ENCODE results near the gene OSBPL5. TPM values are rescaled to one million over a fixed set of nuclear protein-coding genes. Genes with fewer than 3 reads are reported as not detected.
A peak's percentile ranks its signal among the peaks of the same experiment; 100 is the strongest.
"Not testable (repeated sequence)": the region's sequence is repeated elsewhere in the genome, so short reads cannot be mapped to it uniquely, and the experiment has no call there.

Gene OSBPL5
- total RNA-seq, 1 donor from 2014 or later: 61.1 TPM

- DNase-seq (ENCODE audit: low read depth in 2 of 2): peak; percentile 61 to 86
Measured at GRCh38 chr11:3123761-3124733, 41.1 kb downstream of the OSBPL5 start.

DNA sequence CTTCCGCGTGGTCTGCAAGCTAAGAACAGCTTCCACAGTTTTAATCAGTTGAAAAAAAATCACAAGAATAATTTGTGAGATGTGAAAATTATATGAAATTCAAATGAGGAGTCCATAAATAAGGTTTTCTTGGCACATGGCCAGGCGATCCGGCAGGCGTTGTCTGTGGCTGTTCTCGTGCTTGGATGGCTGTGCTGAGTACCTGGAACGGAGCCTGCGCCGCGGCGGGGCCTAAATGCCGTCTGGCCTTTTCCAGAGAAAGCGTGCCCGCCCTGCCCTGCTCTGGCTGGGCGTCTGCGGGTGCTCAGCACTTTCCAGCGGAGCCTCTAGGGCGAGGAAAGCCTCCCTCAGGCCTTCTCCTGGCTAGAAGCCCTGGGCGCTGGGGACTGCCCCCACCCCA lies 41.8 kb downstream of the OSBPL5 start:
- DNase-seq (ENCODE audit: low read depth in 2 of 2): peak; percentile 45 to 51

GRCh38 chr11:3122775-3123201 lies 42.3 kb downstream of the OSBPL5 start:
- DNase-seq (ENCODE audit: low read depth in 2 of 2): no peak

GRCh38 chr11:3121931-3122774 lies 43.0 kb downstream of the OSBPL5 start:
- DNase-seq (ENCODE audit: low read depth in 2 of 2): no peak

- no peak for DNase-seq (ENCODE audit: low read depth in 2 of 2)
Measured at GRCh38 chr11:3121416-3121815, 43.7 kb downstream of the OSBPL5 start.

DNA sequence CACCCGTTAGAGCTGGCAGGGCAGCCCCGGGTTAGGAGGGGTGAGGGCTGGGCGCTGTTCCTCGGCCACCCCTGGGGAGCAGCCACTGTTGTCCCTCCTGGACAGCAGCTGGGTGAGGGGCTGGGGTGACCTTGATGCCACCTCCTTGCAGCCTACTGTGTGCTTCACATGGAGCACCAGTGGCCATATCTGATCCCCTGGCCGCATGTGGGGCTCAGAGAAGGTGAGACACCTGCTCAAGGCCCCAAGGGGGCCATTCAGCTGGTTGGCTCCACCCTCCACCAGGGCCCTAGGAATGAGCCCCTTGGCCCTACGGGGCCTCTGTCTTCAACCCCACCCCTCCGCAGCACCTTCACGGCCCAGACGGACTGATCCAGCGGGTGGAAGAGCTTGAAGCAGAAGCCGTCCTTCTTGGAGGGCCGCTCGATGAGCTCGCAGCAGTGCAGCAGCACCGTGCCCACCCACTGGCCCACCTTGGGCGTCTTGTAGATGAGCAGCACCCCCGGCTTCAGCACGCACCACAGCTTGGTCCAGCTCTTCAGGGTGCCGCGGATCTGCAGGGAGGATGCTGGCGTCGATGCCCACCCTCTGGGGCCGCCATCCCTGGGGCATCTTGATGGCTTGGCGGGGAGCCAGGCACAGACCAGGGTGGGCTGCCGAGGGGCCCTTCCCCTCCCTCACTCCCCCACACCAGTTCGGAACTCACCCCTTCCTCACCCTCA lies 44.9 kb downstream of the OSBPL5 start:
- no peak for DNase-seq (ENCODE audit: low read depth in 2 of 2)

- DNase-seq (ENCODE audit: low read depth in 2 of 2): no peak
Measured at GRCh38 chr11:3119141-3119821, 45.8 kb downstream of the OSBPL5 start.

- DNase-seq (ENCODE audit: low read depth in 2 of 2): no peak
Measured at GRCh38 chr11:3115321-3115720, 49.8 kb downstream of the OSBPL5 start.

DNA sequence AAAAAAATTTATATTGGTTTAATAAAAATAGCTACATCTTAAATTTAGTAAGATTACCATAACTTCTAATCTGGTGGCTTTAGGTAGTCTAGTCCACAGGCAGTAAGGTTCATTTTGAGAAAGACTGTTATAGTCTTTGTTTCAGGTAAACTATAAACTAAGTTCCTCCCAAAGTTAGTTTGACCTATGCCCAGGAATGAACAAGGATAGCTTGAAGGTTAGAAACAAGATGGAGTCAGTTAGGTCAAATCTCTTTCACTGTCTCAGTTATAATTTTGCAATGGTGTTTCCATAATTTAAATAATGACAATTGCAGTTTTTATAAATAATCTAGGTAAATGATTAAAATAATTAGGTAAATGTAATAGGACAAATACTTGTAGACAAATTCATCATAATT lies 51.4 kb downstream of the OSBPL5 start:
- DNase-seq (ENCODE audit: low read depth in 2 of 2): not testable (repeated sequence)

GRCh38 chr11:3111919-3112690 lies 53.0 kb downstream of the OSBPL5 start:
- no peak for DNase-seq (ENCODE audit: low read depth in 2 of 2)

DNA sequence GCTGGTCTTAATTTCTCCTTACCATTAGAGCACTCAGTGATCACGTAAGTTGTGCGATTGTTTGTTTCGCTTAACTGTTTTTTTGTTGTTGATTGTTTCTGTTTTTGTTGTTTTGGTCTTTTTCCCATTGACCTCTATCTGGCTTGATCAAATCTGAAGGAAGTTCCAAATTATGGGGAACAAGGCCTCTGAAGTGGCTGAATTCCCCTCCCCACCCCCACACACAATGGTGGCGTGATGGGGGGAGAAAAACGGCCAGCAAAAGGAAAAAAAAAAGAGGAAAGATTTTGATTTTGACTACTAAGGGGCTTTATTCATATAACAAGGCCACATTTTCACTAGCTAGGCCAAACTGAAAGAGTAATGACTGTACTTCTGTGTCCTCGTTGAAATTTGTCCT lies 53.6 kb downstream of the OSBPL5 start:
- no peak for DNase-seq (ENCODE audit: low read depth in 2 of 2)

- DNase-seq (ENCODE audit: low read depth in 2 of 2): peak in 1 of 2 donors; percentile 51
Measured at GRCh38 chr11:3109921-3110706, 55.0 kb downstream of the OSBPL5 start.

GRCh38 chr11:3109434-3109833 lies 55.7 kb downstream of the OSBPL5 start:
- no peak for DNase-seq (ENCODE audit: low read depth in 2 of 2)

DNA sequence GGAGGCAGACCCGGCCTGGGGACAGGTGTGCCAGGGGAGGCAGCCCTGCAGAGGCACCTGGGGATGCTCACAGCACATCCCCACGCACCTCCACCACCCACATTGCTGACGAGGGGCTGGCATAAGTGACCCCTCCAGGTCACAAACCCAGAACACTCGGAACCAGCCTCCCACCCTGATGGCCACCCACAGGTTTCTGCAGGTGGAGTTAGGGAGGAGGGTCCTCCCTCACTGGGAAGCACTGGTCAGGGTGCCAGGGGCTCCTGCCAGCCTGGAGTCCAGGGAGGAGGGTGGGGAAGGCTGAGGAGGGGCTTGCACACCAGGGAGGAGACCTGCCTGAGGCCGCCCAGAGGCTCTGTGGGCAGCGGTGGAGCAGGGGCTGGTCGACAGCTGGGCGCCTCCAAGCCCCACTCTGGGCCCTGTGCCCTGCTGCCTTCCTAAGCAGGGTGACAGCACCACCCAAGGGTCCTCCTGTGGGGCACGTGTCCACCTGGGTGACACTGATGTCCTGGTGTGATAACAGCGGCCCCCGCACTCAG lies 56.9 kb downstream of the OSBPL5 start:
- DNase-seq (ENCODE audit: low read depth in 2 of 2): no peak

- DNase-seq (ENCODE audit: low read depth in 2 of 2): no peak
Measured at GRCh38 chr11:3107608-3108182, 57.4 kb downstream of the OSBPL5 start.

DNA sequence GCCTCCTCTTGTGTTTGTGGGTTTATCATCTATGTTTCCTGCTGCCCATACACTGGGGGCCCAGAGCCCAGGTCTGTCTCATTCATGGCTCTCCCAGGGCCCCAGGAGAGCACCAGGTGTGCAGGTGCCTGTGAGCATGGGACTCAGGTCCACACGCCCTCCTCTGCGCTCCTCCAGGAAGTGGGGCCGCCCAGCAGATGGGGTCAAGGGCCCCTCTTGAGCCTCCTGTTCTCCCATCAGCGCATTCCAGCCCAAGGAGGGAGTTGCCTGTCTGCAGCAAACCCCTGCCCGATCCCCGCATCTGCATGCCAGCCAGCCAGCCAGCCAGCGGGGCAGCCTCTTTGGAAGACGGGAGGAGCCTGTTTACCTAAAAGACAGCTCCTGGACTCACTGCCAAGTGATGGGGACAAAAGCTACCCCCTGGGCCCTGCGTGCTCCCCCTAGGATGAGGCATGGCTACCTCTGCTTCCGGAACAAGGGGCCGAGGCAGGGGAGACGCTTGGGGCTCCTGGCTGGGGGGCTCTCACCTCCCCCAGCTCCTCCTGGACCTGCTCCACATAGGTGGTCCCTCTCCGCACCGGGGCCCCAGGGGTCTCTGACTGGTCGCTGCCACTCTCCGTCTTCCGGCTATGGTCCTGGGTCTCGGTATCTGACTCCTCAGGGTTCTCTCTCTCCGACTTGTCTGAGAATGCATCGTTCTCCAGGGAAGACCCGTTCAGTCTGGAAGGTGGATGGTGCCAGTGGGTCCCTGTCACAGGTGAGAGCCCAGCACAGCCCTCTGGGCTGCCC lies 58.2 kb downstream of the OSBPL5 start:
- no peak for DNase-seq (ENCODE audit: low read depth in 2 of 2)

- DNase-seq (ENCODE audit: low read depth in 2 of 2): no peak
Measured at GRCh38 chr11:3105791-3106735, 59.0 kb downstream of the OSBPL5 start.
